Measurements from ENCODE around the gene ASCC2.
"Not testable (repeated sequence)": the region's sequence is repeated elsewhere in the genome, so short reads cannot be mapped to it uniquely, and the experiment has no call there.

Gene ASCC2

DNA sequence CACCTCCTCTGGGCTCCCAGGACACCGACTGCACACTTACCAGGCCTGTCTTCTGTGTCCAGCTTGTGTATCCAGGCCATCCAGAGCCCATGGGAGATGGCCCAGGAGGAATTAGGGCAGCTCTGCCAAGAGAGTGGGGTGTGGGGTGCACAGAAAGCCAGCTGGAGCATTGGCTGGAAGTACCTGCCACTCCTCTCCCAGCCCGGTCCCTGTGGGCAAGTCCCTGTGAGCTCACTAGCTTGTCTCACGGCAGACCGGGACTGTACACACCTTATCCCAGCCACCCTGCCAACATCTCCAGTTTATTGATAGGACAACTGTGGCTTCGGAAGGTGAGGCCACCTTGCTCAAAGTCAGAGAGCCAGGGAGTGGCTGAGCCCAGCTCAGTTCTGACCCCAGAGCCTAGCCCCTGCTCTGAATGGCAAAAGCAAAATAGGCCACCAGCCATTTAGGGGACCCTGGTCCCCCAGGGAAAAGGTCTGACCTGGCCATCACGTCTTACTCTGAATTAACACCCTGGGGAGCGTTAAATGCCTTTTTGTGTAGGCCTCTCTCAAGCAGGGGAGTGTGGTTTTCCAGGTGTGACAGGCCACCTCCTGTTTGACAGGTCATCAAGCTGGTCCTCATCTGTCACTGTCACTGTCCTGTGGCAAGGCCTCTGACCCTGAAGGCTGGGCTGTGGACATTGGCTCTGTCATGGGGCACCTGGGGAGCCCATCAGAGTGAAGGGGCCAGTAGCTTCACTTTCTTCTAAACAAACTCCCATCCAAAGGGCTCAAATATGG, 55.8 kb downstream of the ASCC2 start:
- DNase-seq: no peak

GRCh38 chr22:29780748-29781676, 57.1 kb downstream of the ASCC2 start:
- DNase-seq: no peak

GRCh38 chr22:29780220-29780619, 57.9 kb downstream of the ASCC2 start:
- no peak for DNase-seq

DNA sequence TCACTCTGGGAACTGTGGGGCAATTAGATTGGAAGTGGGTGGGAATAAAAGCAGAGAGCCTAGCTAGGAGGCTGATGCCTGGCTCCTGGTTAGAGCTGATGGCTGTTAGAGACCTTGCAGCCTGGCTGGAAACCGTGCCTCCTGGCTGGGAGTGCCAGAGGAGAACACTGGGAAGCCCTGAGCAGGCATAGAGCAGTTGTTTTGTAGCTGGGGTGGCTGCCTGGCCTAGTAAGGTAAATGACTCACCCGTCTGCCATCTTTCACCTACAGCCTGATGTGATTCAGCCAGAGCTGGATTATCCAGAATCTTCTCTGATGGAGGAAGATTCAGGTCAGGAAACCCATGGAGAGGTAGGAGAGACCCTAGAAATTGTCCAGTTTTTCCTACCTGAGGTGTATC, 64.8 kb downstream of the ASCC2 start:
- no peak for DNase-seq

DNA sequence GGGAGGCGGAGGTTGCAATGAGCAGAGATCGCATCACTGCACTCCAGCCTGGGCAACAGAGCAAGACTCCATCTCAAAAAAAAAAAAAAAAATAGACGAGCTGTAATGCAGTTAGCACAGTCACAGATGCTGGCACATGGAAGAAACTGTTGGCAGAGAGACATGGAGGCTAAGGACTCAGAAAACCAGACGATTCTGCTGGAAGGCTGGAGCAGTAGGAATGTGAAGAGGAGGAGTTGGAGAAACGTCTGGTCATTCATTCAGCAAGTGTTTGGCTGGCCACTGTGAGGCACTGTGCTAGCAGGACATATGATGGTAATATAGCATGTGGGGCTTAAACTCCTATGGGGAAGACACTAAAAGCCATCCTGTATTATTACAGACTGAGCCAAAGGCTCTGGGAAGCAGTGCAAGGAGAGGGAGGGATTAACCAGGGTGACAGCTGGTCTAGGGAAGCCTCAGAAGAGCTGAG, 65.9 kb downstream of the ASCC2 start:
- DNase-seq: no peak

- no peak for DNase-seq
These were observed 68.3 kb downstream of the ASCC2 start for GRCh38 chr22:29769723-29770321.

GRCh38 chr22:29768052-29768693, 69.9 kb downstream of the ASCC2 start:
- no peak for DNase-seq

DNA sequence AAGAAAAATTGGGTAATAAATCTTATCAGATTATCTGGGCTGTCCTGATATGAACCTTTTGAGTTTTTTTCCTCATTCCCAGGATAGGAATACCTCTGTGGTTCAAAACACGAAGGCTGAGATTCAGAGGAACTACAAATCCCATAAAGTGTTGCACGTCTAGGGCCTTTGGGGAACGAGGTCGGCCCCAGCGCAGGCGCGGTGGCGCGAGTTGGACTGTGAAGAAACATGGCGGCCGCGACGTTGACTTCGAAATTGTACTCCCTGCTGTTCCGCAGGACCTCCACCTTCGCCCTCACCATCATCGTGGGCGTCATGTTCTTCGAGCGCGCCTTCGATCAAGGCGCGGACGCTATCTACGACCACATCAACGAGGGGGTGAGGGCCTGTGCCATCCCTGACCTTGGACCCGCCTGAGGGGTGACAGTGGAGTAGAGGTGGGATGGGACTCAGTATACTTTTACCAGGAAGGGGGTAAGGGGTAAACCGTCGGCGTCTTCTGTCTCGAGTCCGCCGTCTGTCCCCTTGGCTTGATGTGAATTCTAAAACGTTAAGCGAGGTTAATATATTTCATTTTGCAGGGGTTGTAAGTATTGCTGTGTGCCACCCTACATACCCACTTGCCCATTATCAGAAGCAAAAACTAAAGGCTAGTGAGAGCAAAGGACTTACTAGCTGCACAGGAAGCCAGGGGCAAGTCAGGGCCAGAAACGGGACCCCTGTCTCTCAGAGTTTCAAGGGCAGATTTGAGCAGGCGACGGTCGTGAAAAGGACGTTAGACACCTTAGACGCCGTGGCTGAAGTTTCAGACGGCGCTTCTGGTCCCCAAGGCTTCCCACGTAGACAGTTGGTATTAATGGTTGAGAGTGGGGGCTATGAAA, 70.7 kb downstream of the ASCC2 start, which contains the start of gene UQCR10:
UQCR10 (plus strand) TSS at position 199 of the 881 bp plus-strand sequence; CDS start at position 229, 30 bp downstream.
- DNase-seq: peak; percentile 95

GRCh38 chr22:29766632-29767170, 71.4 kb downstream of the ASCC2 start, which contains the start of gene ZMAT5:
Gene ZMAT5, minus strand, starts transcription at chr22:29767007. Its CDS starts 18,463 bp downstream, at chr22:29748544.
- peak; percentile 92 for DNase-seq

DNA sequence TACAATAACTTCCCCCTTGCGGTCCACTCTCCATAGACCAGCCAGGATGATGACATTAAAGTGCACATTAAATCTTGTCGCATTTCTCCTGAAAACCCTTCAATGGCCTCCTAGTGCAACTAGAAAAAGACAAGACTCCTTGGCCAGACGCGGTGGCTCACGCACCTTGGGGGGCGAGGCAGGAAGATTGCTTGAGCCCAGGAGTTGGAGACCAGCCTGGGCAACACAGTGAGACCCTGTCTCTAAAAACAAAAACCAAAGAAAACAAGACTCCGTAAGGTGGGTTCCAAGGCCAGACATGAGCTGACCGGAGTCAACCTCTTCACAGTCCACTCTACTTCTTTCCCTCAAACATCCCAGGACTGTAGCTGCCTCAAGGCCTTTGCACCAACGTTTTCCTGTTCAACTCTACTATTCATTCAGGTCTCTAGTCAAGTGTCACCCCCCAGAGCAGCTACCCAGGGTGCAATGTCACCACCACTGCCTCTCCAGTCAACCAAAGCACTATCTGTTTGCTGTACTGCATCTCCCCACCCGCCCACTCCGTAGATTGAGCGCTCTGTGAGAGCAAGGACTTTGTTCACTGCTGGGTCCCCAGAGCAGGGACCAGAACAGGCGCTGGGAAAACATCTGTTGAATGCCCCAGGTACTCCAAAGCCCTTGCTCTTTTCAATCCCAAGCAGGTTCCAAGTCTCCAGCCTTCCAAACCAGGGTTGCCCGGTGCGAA, 72.0 kb downstream of the ASCC2 start:
- DNase-seq: peak; percentile 34

DNA sequence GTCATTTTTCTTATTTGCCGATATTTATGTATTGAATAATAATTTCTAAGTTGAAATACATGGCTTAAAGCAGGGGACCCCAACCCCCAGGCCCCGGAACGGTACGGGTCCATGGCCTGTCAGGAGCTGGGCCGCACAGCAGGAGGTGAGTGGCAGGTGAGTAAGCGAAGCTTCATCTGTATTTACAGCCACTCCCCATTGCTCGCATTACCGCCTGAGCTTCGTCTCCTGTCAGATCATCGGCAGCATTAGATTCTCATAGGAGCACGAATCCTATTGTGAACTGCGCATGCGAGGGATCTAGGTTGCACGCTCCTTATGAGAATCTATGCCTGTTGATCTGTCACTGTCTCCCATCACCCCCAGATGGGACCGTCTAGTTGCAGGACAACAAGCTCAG, 75.8 kb downstream of the ASCC2 start:
- DNase-seq: no peak

- DNase-seq: no peak
These were observed 79.1 kb downstream of the ASCC2 start for GRCh38 chr22:29758959-29759358.

- no peak for DNase-seq
These were observed 79.9 kb downstream of the ASCC2 start for GRCh38 chr22:29758068-29758622.

DNA sequence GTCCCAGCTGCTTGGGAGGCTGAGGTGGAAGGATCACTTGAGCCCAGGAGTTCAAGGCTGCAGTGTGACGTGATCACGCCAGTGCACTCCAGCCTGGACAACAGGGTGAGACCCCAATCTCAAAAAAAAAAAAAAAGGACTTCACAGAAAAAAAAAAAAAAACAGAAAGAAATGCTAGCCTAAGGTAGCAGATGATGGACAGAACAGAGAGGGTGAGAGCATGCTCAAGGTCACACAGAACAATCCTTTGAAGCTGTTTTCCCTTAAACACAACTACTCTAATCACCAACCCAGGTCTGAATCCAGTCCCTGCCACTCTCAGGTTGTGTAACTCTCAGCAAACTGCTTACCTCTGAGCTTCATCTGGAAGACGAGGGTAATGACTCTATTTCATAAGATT, 81.0 kb downstream of the ASCC2 start:
- no peak for DNase-seq

GRCh38 chr22:29756341-29756740, 81.7 kb downstream of the ASCC2 start:
- no peak for DNase-seq

DNA sequence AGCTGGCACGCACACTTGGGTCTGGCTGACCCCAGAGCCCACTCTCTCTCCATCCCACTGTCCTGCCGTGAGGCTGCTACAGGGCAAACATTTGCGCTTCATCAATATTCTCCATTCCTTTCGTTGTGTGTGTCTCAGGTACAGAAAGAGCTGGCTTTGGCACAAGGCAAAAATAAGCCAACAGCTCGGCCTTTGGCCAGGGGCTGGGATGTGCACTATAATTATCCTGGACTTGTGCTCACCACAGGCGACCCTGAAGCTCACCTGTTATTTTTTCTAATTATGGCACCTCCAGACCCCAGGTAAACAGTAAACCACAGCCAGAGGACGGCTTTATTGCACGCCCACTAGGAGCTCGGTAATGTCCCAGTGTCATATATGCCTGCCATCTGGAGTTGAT, 82.2 kb downstream of the ASCC2 start:
- no peak for DNase-seq

DNA sequence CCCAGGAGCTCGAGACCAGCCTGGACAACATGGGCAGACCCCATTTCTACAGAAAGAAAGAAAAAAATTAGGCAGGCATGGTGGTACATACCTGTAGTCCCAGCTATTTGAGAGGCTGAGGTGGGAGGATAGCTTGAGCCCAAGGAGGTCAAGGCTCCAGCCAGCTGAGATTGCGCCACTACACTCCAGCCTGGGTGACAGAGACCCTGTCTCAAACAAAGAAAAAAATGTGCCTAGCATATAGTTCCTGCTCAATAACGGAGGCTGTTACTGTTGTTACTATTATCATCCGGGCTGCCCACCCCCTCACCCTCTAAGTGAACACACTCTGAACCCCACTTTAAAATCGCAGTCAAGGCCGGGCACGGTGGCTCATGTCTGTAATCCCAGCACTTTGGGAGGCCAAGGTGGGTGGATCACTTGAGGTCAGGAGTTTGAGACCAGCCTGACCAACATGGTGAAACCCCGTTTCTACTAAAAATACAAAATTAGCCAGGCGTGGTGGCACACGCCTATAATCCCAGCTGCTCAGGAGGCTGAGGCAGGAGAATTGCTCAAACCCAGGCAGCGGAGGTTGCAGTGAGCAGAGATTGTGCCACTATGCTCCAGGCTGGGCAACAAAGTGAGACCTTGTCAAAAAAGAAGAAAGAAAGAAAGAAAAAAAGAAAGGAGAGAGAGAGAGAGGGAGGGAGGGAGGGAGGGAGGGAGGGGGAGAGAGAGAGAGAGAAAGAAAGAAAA, 83.2 kb downstream of the ASCC2 start:
- not testable (repeated sequence) for DNase-seq

DNA sequence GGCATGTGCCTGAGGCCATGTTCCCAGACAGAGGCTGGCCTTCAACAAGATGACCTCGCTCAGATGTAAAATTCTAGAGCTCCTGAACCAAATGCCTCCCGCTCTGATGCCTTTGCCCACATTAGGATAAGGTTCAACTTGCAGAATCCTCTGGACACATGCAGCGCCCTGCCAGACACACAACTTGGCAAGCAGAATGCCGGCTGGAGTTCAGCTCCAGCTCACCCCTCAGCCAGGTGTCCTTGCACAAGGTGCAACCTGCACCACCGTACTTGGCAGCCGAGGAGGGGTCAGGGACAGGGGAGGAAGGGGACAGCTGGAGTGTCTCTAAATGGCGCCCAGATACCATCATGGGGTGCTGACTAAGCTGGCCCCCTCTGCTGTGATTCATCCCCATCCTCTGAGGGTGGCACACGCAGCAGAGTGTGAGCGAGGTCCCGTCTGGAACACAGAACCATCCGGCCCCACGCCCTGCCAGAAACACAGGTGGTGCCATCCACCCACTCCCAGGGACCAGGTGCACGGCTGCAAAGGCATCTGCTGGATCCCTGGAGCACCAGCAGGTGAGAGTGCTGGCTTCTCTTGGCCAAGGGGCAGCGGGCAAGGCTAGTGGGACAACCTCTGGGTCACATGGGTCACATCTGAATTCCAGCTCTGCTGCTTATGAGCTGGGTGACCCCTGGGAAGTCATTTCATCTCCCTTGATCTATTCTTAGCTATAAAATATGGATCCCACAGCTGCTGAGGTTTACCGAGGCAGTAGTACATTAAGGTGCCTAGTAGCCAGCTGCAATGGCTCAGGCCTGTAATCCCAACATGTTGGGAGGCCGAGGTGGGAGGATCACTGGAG, 84.0 kb downstream of the ASCC2 start:
- no peak for DNase-seq
